GM18907 (cell line): Measurements from ENCODE around the gene LCOR.
"Not testable (repeated sequence)": the region's sequence is repeated elsewhere in the genome, so short reads cannot be mapped to it uniquely, and the experiment has no call there.

ENCODE experiments used
- ATAC-seq: cut with Tn5 transposase; IDR thresholded peaks from one replicate; pipeline ENCODE4 v1.9.1; 2021; ENCODE audit warnings: mild to moderate bottlenecking, moderate library complexity; ENCODE audit not compliant: unreplicated experiment

Gene LCOR

GRCh38 chr10:97028126-97028831 lies 196.2 kb downstream of the LCOR start:
- no peak for ATAC-seq

- ATAC-seq = no peak
Measured at GRCh38 chr10:97028832-97029178, 196.7 kb downstream of the LCOR start.

GRCh38 chr10:97029271-97029670 lies 197.2 kb downstream of the LCOR start:
- ATAC-seq = no peak

GRCh38 chr10:97030894-97031293 lies 198.8 kb downstream of the LCOR start:
- no peak for ATAC-seq

- ATAC-seq = no peak
Measured at GRCh38 chr10:97031459-97031858, 199.4 kb downstream of the LCOR start.

GRCh38 chr10:97032624-97033023 lies 200.5 kb downstream of the LCOR start:
- ATAC-seq = no peak

- ATAC-seq = not testable (repeated sequence)
Measured at GRCh38 chr10:97033841-97034240, 201.7 kb downstream of the LCOR start.

GRCh38 chr10:97034301-97034700 lies 202.2 kb downstream of the LCOR start:
- ATAC-seq = no peak

GRCh38 chr10:97034958-97035769 lies 203.1 kb downstream of the LCOR start:
- ATAC-seq = no peak

- ATAC-seq = peak; percentile 73
Measured at GRCh38 chr10:97037365-97038361, 205.6 kb downstream of the LCOR start.

- no peak for ATAC-seq
Measured at GRCh38 chr10:97038688-97039087, 206.6 kb downstream of the LCOR start.

- no peak for ATAC-seq
Measured at GRCh38 chr10:97039538-97040247, 207.6 kb downstream of the LCOR start.

GRCh38 chr10:97040248-97040584 lies 208.1 kb downstream of the LCOR start:
- no peak for ATAC-seq

- no peak for ATAC-seq
Measured at GRCh38 chr10:97040706-97041105, 208.6 kb downstream of the LCOR start.

GRCh38 chr10:97042081-97042480 lies 210.0 kb downstream of the LCOR start:
- ATAC-seq = no peak

- ATAC-seq = no peak
Measured at GRCh38 chr10:97042716-97043562, 210.8 kb downstream of the LCOR start.

GRCh38 chr10:97043563-97043855 lies 211.4 kb downstream of the LCOR start:
- no peak for ATAC-seq
